LNCaP clone FGC (cell line): ENCODE measurements around the gene AMOTL1.

Experiments used
- DNase-seq: peaks from one replicate; pipeline ENCODE4 v3.0.0-alpha.2; 2011; ENCODE audit warnings: low read depth
- H3K4me3 ChIP-seq: 2 replicates; pipeline ENCODE4 v1.5.1; 2011; ENCODE audit warnings: mild to moderate bottlenecking, low read depth, low read length, control low read depth
- TF ChIP-seq, protein P1 (sequence below): IDR thresholded peaks from 2 replicates; pipeline ENCODE4 v1.5.1; 2012; ENCODE audit warnings: mild to moderate bottlenecking; ENCODE audit not compliant: control insufficient read depth, insufficient read depth; ENCODE audit errors: extremely low read depth

The AMOTL1 gene

DNA sequence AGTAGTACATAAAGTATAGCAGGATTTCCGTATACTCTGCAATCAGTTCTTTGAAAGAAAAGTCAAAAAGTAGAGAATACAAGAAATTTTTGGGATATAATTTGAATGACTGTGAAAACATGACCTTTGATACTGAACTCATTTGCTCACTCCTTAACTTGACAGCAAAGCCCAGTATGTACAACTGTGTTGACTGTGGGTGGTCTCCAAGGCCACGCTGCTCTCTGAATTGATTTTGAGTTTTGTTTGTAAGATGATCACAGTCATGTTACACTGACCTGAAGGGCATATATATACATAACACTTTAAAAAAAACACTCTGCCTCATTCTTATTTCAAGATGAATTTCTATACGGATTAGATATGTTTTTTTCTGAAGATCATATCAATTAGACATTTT, 9.5 kb upstream of the AMOTL1 start:
- no peak for DNase-seq
- no peak overlapping the region for H3K4me3 ChIP-seq
- TF ChIP-seq, protein P1, sequence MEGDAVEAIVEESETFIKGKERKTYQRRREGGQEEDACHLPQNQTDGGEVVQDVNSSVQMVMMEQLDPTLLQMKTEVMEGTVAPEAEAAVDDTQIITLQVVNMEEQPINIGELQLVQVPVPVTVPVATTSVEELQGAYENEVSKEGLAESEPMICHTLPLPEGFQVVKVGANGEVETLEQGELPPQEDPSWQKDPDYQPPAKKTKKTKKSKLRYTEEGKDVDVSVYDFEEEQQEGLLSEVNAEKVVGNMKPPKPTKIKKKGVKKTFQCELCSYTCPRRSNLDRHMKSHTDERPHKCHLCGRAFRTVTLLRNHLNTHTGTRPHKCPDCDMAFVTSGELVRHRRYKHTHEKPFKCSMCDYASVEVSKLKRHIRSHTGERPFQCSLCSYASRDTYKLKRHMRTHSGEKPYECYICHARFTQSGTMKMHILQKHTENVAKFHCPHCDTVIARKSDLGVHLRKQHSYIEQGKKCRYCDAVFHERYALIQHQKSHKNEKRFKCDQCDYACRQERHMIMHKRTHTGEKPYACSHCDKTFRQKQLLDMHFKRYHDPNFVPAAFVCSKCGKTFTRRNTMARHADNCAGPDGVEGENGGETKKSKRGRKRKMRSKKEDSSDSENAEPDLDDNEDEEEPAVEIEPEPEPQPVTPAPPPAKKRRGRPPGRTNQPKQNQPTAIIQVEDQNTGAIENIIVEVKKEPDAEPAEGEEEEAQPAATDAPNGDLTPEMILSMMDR: no peak

DNA sequence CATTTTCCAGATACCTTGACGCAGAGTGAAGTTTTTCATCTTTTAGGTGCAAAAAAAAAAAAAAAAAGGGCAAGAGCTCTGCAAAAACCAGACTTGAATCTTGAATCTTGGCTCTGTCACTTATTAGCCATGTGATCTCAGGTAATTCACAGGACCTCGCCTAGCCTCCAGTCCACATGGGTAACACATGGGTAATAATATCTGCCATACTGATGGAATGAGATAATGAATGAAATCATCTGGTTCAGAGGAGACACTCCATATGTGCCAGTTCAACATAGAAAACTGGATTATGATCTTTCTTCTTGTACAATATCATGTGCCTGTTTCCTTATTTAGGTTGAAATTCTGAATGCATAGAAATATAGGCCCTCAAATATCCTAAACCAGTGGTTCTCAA, 8.6 kb upstream of the AMOTL1 start:
- no peak overlapping the region for H3K4me3 ChIP-seq
- no peak for DNase-seq
- TF ChIP-seq, protein P1: no peak

DNA sequence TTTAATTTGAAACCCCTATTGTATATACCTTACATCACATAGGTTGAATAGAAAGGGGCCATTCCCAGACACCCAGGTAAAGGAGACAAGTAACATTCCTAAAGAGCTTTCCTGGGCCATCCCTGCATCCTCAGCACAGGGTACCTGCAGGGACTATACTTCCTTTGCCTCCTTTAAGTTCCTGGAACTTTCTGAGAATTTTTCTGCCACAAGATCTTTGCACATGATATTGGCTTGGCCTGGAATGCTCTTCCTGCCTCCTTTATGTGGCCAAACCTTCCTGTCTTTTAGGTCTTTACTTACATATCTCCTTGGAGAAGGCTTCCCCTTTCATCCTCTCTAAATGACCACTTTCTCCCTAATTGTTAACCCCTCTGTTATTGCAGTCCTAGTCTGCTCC, 7.9 kb upstream of the AMOTL1 start:
- DNase-seq: no peak
- H3K4me3 ChIP-seq: no peak overlapping the region
- TF ChIP-seq, protein P1: no peak

DNA sequence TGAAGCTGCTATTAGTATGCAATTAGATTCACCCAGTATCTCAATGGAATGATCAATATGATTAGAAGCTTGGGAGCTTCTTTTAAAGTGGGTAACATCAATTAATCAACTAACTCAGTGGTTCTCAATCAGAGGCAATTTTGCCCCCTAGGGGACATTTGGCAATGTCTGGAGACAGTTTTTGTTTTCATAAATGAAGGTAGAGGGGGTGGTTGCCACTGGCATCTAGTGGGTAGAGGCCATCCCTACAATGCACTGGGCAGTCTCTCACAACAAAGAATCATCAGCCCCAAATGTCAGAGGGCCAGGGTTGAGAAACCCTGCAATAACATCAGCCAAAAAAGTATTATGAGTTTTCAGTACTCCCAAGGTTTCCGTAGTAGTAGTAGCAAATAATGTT, 5.9 kb upstream of the AMOTL1 start:
- DNase-seq: no peak
- TF ChIP-seq, protein P1: peak; percentile 44
- no peak overlapping the region for H3K4me3 ChIP-seq

DNA sequence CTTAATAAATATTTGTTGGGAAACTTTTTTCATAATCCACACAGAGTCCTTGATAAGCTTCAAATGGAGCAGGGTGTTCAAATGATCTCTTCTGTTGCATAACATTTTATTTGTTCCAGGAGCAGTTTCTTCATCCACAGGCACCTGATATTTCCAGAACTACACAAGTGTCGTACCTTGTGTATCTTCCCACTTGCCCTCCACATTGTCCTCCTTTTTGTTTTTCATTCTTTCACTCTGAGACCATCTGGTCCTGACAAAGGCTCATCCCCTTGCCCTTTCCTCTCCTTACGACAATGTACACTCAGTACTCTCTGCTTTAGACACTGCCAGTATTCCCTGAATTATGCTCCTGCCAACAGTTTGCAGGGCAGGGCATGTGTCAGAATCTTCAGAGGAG, 5.2 kb upstream of the AMOTL1 start:
- DNase-seq: no peak
- TF ChIP-seq, protein P1: no peak
- no peak overlapping the region for H3K4me3 ChIP-seq

DNA sequence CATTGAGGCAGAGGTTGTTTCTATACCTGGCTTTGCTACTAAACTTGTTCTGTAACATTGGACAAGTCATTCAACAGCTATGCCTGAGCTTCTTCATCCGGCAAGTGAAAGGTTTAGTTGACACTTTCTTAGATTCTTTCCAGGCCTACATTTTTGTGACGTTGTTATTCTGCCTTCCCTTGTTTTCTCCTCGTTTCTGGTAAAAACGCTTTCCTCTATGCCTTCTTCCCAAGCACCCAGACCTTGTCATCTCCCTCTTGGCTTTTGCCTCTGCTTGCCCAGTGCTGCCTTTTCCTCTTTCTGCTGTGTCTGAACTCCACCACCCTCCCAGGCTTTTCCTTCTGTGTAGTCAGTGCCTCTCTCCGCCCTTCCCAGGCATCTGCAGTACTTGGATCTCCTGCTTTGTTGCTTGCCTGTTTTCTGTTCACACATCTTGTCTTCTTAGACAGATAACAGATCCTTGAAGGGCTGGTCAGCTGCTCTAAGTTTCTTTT, 1.4 kb upstream of the AMOTL1 start:
- TF ChIP-seq, protein P1: no peak
- H3K4me3 ChIP-seq: no peak overlapping the region
- DNase-seq: no peak

DNA sequence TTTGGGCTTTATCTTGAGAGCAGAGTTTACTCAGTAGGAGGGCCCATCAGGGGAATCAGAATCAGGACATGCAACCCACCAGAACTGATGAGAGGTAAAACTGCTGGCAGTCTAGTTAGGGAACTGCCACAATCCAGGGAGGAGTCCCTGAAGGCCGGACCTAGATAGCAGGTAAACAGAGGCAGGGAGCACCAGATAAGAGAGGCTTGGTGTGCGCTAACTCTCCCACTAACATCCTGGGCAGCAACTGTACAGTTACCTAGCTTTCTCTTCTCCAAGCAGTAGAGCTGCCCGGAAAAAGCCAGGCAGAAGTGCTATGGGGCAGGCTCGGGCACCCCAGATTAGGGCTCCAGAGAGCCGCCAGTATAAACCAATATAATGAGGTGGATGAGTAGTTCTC, 865 bp upstream of the AMOTL1 start:
- no peak overlapping the region for H3K4me3 ChIP-seq
- TF ChIP-seq, protein P1: no peak
- no peak for DNase-seq
